ENCODE measurements around the gene APP.
A peak's percentile ranks its signal among the peaks of the same experiment; 100 is the strongest.

DNA sequence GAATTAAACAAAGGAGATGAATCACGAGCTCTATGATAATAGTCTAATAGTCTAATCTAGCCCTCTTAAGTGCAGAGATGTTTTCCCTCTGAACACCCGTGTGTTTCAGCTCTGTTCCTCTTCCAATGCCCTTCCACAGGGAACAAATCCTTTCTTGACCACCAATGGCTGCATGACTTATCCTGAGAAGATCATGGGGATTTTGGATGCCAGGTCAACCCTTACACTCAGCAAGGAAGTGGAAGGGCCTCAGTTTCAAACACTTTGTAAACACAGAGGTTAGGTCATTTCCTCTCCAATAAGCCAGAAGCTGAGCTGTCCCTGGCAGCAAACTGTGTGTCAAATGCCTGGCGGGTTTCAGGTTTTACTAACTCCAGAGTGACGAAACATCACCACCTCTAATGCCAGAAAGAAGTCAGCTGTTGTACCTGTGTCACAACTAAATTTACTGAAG, 235.8 kb downstream of the APP start:
- TF ChIP-seq CTCF (IDR thresholded peaks at IDR 0.05) (no peak), POLR2AphosphoS5 (IDR thresholded peaks at IDR 0.05) (peak; percentile 10 to 63 (median 54)), POLR2A (IDR thresholded peaks at IDR 0.05) (no peak)
